ENCODE results near the gene ABCB9. TPM values are rescaled to one million over a fixed set of nuclear protein-coding genes. Genes with fewer than 3 reads are reported as not detected.

The ABCB9 gene
- total RNA-seq, 4 donors from 2014 or later = 0.40 to 15.3 (median 9.2) TPM

DNA sequence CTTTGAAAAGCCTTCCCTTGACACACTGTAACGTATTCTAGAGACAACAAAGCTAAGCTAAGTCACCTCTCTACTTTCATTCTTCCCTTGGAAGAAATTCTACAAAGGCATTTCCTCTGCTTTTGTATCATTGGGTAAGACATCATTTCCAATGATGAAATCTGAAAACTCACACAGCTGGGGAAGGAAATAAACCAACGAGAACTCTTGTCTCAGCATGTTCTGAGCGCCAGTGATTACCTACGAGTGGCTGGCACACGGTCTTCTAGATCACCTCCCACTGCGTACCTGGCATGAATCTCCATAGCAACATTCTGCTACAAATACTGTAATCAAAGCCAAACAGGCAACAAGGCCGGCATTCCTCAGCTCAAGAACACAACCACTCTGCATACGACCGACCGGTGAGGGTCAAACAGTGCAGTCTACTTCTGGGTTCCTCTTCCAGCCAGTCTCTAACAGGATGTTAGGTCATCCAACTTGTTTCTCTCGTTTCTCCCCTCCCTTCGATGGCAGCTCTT, 78.0 kb downstream of the ABCB9 start:
- WGBS, 2 donors (ENCODE audit: low coverage in 1 of 2) = 17 to 31% methylated on average over 6 to 12 of the region's 12 CpGs
- H3K4me1 ChIP-seq = peaks cover 56 to 97% (median 85%) of the 10 kb centered on the region in 4 donors
- in situ Hi-C loops (cut with MboI; ENCODE audit: low pct_ligation_motif_present in 1 of 4, low pct_unique_long_range_greater_than_20kb in 1 of 4, low sequenced_read_pairs in 3 of 4) = no loop called here
- peak; percentile 78 for DNase-seq
- peak; percentile 69 for TF ChIP-seq POLR2A (IDR thresholded peaks at IDR 0.05)
- TF ChIP-seq, protein P1, sequence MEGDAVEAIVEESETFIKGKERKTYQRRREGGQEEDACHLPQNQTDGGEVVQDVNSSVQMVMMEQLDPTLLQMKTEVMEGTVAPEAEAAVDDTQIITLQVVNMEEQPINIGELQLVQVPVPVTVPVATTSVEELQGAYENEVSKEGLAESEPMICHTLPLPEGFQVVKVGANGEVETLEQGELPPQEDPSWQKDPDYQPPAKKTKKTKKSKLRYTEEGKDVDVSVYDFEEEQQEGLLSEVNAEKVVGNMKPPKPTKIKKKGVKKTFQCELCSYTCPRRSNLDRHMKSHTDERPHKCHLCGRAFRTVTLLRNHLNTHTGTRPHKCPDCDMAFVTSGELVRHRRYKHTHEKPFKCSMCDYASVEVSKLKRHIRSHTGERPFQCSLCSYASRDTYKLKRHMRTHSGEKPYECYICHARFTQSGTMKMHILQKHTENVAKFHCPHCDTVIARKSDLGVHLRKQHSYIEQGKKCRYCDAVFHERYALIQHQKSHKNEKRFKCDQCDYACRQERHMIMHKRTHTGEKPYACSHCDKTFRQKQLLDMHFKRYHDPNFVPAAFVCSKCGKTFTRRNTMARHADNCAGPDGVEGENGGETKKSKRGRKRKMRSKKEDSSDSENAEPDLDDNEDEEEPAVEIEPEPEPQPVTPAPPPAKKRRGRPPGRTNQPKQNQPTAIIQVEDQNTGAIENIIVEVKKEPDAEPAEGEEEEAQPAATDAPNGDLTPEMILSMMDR (IDR thresholded peaks at IDR 0.05) = no peak
- peak; percentile 52 for TF ChIP-seq EP300 (IDR thresholded peaks at IDR 0.05; ENCODE audit: low read depth)
- TF ChIP-seq POLR2AphosphoS5 (IDR thresholded peaks at IDR 0.05) = peak; percentile 55 to 84 (median 80)
- intact Hi-C loops (cut with DNase I; ENCODE audit: low total_unique reads) = loop anchor here (5.0 kb wide), 1 partner anchor 281 kb away; no protein-coding TSS in a partner anchor
- peak overlapping the region; percentile 93 to 98 (median 95) for H3K27ac ChIP-seq
- H3K4me3 ChIP-seq = peak overlapping the region in 1 of 4 donors; percentile 5
- H3K27me3 ChIP-seq = no peaks in the 10 kb centered on the region
- no peaks in the 10 kb centered on the region for H3K9me3 ChIP-seq
- no peaks in the 10 kb centered on the region for H3K36me3 ChIP-seq

DNA sequence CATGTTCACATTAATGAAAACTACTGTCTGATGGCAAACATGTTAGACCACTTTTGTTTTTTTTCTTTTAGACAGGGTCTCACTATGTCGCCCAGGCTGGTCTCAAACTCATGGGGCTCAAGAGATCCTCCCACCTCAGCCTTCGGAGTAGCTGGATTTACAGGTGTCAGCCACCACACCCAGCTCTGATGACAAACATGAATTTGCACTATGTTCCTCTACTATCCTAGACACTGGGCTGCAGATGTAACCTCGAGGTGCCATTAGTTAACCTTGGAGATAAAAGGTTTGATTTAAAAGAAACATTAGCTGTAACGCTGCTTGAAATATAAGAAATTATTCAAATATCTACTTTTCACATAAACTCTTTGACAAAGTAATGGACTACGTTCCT, 78.4 kb downstream of the ABCB9 start:
- WGBS, 2 donors (ENCODE audit: low coverage in 1 of 2) = 48 to 49% methylated on average over 4 to 5 of the region's 5 CpGs
- no peaks in the 10 kb centered on the region for H3K27me3 ChIP-seq
- in situ Hi-C loops (cut with MboI; ENCODE audit: low pct_ligation_motif_present in 1 of 4, low pct_unique_long_range_greater_than_20kb in 1 of 4, low sequenced_read_pairs in 3 of 4) = no loop called here
- no peak for DNase-seq
- H3K27ac ChIP-seq = peak overlapping the region; percentile 93 to 98 (median 95)
- H3K4me1 ChIP-seq = peaks cover 54 to 97% (median 81%) of the 10 kb centered on the region in 4 donors
- H3K36me3 ChIP-seq = no peaks in the 10 kb centered on the region
- no peak for TF ChIP-seq POLR2A (IDR thresholded peaks at IDR 0.05)
- TF ChIP-seq POLR2AphosphoS5 (IDR thresholded peaks at IDR 0.05) = no peak
- no peak for TF ChIP-seq EP300 (IDR thresholded peaks at IDR 0.05; ENCODE audit: low read depth)
- TF ChIP-seq, protein P1 (IDR thresholded peaks at IDR 0.05) = no peak
- peak overlapping the region in 1 of 4 donors; percentile 5 for H3K4me3 ChIP-seq
- H3K9me3 ChIP-seq = no peaks in the 10 kb centered on the region
- intact Hi-C loops (cut with DNase I; ENCODE audit: low total_unique reads) = loop anchor here (5.0 kb wide), 1 partner anchor 281 kb away; no protein-coding TSS in a partner anchor

DNA sequence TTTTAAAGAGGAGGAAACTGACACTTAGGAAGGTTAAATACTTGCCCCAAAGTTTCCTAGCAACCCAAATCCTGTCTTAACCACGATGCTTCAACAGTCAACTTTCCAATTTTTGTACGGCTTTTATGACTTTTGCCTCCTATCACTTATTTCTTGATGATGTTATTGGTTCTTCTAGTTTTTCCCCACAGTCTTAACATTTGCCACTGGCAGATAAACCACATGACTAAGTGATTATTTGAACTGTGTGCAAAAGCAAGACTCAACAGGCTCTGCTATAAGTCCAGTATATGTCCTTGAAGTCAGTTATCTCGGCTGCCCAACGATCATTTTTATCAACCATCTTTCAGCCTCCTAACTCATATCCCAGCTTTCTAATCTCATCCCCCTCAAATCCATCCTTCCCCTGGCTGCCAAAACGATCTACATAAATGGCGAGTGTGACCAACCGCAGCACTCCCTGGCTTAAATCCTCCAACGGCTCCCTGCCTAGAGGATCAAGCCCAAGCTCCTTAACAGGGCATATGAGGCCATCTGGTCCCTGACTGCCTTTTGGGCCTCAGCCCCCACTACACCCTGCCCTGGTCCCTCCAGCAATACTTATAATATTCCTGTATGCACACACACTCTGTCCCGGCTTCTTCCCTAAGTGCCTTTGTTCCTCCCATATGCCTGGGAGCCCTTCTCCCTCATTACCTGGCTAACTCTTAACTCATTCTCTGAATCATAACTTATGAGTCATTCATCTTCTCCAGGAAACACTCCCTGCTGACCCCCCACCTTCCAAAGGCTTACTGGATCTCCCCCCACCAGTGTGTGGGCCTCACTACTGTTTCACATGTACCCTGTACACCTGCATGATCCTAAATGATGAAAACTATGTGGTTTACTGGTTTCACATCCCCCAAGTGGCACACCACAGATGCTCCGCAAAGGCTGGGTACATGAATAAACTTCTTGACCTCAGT, 79.1 kb downstream of the ABCB9 start:
- TF ChIP-seq POLR2A (IDR thresholded peaks at IDR 0.05) (peak; percentile 11), POLR2AphosphoS5 (IDR thresholded peaks at IDR 0.05) (peak in 2 of 3 donors; percentile 18 to 49), EP300 (IDR thresholded peaks at IDR 0.05; ENCODE audit: low read depth) (no peak)
- H3K36me3 ChIP-seq = no peaks in the 10 kb centered on the region
- H3K27ac ChIP-seq = peak overlapping the region; percentile 93 to 98 (median 95)
- DNase-seq = peak; percentile 71
- no peak overlapping the region for H3K4me3 ChIP-seq
- 50 to 59% methylated on average over 7 to 10 of the region's 10 CpGs for WGBS, 2 donors (ENCODE audit: low coverage in 1 of 2)
- in situ Hi-C loops (cut with MboI; ENCODE audit: low pct_ligation_motif_present in 1 of 4, low pct_unique_long_range_greater_than_20kb in 1 of 4, low sequenced_read_pairs in 3 of 4) (no loop called here), intact Hi-C loops (cut with DNase I; ENCODE audit: low total_unique reads) (loop anchor here (5.0 kb wide), 1 partner anchor 280 kb away; no protein-coding TSS in a partner anchor)
- H3K4me1 ChIP-seq = peaks cover 50 to 92% (median 74%) of the 10 kb centered on the region in 4 donors
- H3K9me3 ChIP-seq = no peaks in the 10 kb centered on the region
- no peaks in the 10 kb centered on the region for H3K27me3 ChIP-seq

DNA sequence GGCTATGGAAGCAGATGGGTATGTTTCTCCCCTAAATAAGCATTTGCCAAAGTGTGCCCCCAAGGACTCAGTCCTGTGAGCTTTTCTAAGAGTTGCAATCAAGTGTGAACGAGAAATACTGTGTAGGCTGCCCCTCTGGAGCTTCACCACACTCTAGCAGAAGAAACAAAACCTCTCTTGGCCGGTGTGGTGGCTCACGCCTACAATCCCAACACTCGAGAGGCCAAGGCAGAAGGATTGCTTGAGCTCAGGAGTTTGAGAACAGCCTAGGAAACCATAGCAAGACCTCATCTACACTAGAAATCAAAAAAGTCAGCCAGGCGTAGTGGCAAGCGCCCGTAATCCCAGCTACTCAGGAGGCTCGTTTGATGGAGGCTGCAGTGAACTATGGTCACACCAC, 80.1 kb downstream of the ABCB9 start:
- in situ Hi-C loops (cut with MboI; ENCODE audit: low pct_ligation_motif_present in 1 of 4, low pct_unique_long_range_greater_than_20kb in 1 of 4, low sequenced_read_pairs in 3 of 4) (no loop called here), intact Hi-C loops (cut with DNase I; ENCODE audit: low total_unique reads) (loop anchor here (5.0 kb wide), 1 partner anchor 279 kb away; no protein-coding TSS in a partner anchor)
- Histone ChIP-seq H3K4me3 (no peak overlapping the region), H3K36me3 (no peaks in the 10 kb centered on the region), H3K27me3 (no peaks in the 10 kb centered on the region), H3K4me1 (peaks cover 48 to 91% (median 65%) of the 10 kb centered on the region in 4 donors), H3K27ac (peak overlapping the region; percentile 93 to 98 (median 95)), H3K9me3 (no peaks in the 10 kb centered on the region)
- no peak for DNase-seq
- TF ChIP-seq POLR2AphosphoS5 (IDR thresholded peaks at IDR 0.05) (no peak), EP300 (IDR thresholded peaks at IDR 0.05; ENCODE audit: low read depth) (no peak), POLR2A (IDR thresholded peaks at IDR 0.05) (no peak)
- TF ChIP-seq, protein P1 (IDR thresholded peaks at IDR 0.05) = no peak
- 91 to 100% methylated on average over 1 to 8 of the region's 8 CpGs for WGBS, 2 donors (ENCODE audit: low coverage in 1 of 2)
